Pancreas (tissue), 10 donors: ENCODE results near the gene MRPL36. TPM values are rescaled to one million over a fixed set of nuclear protein-coding genes. Genes with fewer than 3 reads are reported as not detected.
A peak's percentile ranks its signal among the peaks of the same experiment; 100 is the strongest.

ENCODE experiments used
- ATAC-seq, 4 donors: fragments of 200-7000 bp; cut with Tn5 transposase; one replicate each; pipeline versions ENCODE4 v1.8.0 to v1.9.1; 2020; ENCODE audit warnings: mild to moderate bottlenecking in 4 of 4, moderate library complexity in 4 of 4
- DNase-seq, 6 donors: peaks; one replicate each; pipeline ENCODE4 v3.0.0-alpha.2; 2020
- FAIRE-seq: peaks from 2 replicates; lab custom pipeline; 2012; peaks lifted over from hg19 to GRCh38; lab: Jason Lieb, UNC
- H3K27ac ChIP-seq, 4 donors: fragments of 200-600 bp; sonication (generic); 1 replicate in 3 of 4; 2 replicates in 1 of 4; pipeline versions ENCODE4 v1.5.0 to v1.8.0; 2020
- H3K27me3 ChIP-seq, 4 donors: fragments of 200-600 bp; one replicate each; pipeline ENCODE4 v1.8.0; 2021
- H3K36me3 ChIP-seq, 3 donors: fragments of 200-600 bp; sonication (generic) in 1 of 3; one replicate each; pipeline versions ENCODE4 v1.5.0 to v1.8.0; 2020 to 2021
- H3K4me1 ChIP-seq, 3 donors: fragments of 200-600 bp; one replicate each; pipeline ENCODE4 v1.8.0; 2021
- H3K4me3 ChIP-seq, 4 donors: fragments of 200-600 bp; sonication (generic) in 2 of 4; one replicate each; pipeline versions ENCODE4 v1.5.0 to v1.8.0; 2020 to 2021
- H3K9me3 ChIP-seq, 4 donors: fragments of 200-600 bp; one replicate each; pipeline ENCODE4 v1.8.0; 2021
- CTCF ChIP-seq, 4 donors: fragments of 200-600 bp; sonication (generic) in 3 of 4; IDR thresholded peaks; one replicate each; pipeline versions ENCODE4 v1.5.0 to v1.8.0; 2021; ENCODE audit warnings: antibody characterized with exemption in 4 of 4
- WGBS, 2 donors: extraction: QIAGEN DNeasy Blood & Tissue Kit; methylation state at CpG; one replicate each; pipeline ENCODE4 v1.1.7; 2013; 5-methylcytosine and 5-hydroxymethylcytosine counted together
- intact Hi-C, 3 donors: fragments of 100-400 bp; cut with DNase I; formaldehyde crosslinking; loops; one replicate each; pipeline versions ENCODE4 v1.11.1 to v1.14.2; 2022
- polyA plus RNA-seq, 2 donors: library from polyadenylated mRNA; stranded (reverse); fragments of 200-250 nt; gene quantifications; one replicate each; pipeline ENCODE4 v1.2.3, GENCODE V29; 2013
- total RNA-seq, 6 donors: library from RNA; stranded (reverse); fragmentation: NEBNext Ultra II Directional in 4 of 6; extraction: Animal tissue kit (Norgen Biotek cat#: 25700) in 4 of 6; gene quantifications; one replicate each; pipeline versions ENCODE4 v1.2.1 to v1.2.4, GENCODE V29; 2021 to 2023
- donor health status: healthy with polysubstance abuse.
- donor health status: DM: no; HTN: no; CAD: no; lungs with moderate emphysema.
- donor health status: DM: no; HTN: no; CAD: no.
- donor health status: control.
- donor health status: control.
- donor health status: Bipolar disorder and iron deficiency.
- donor health status: DM: yes; HTN: yes; CAD: no.
- donor health status: DM: no; HTN: no; CAD: no.
- donor health status: DM: no; HTN: no; CAD: no.
- donor health status: DM: yes; HTN: yes; CAD: no.

The MRPL36 gene
- total and polyA plus RNA-seq, 8 donors, result 13.1 to 48.0 (median 16.1) TPM

DNA sequence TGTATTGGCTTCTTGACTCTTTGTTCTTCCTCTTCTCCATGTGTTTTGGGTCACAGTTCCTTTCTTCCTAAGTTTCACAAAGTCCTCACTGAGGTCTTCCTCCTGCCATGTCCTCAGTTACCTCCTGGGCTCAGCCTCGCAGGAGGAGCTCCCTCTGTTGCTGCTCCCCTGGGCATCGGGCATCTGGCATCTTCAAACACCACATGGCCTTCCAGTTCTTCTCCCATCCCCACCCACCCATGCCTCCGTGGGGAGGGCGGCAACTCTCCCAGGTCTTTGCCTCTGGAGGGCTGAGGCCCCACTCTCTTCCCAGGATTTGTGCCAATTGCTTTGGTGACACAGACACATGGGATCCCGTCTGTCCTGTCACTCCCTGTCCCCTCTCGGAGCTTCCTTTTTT lies 22.8 kb downstream of the MRPL36 start:
- Histone ChIP-seq H3K4me1 (no peaks in the 10 kb centered on the region), H3K4me3 (no peak overlapping the region), H3K27me3 (no peaks in the 10 kb centered on the region), H3K27ac (no peak overlapping the region), H3K36me3 (no peaks in the 10 kb centered on the region), H3K9me3 (no peaks in the 10 kb centered on the region)
- WGBS, 2 donors, result 74 to 85% methylated on average over 6 of the region's 6 CpGs
- FAIRE-seq, result no peak
- no peak for TF ChIP-seq CTCF (IDR thresholded peaks at IDR 0.05)
- ATAC-seq, result no peak
- DNase-seq, result no peak
- intact Hi-C loops, result no loop called here

DNA sequence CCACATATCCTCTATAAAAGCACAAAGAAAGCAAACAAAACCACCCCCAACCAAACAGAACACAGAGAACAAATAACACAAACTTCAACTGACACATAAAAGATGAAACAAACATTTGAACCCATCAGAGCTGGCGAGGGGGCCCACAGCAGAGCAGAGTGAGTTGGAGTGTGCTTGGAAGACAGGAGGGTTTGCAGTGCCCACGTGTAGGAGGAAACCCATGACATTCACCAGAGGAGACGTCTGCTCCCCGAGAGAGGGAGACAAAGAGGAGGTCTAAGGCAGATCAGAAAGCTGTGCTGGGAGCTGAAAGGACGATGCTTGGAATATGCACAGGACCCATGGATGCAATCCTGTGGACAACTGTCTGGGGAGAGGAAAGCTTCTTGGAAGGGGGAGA lies 27.0 kb downstream of the MRPL36 start:
- FAIRE-seq (no peak), ATAC-seq (no peak), DNase-seq (peak in 1 of 6 donors; percentile 5)
- no peak overlapping the region for H3K4me3 ChIP-seq
- H3K9me3 ChIP-seq, result no peaks in the 10 kb centered on the region
- H3K27ac ChIP-seq, result no peak overlapping the region
- H3K27me3 ChIP-seq, result no peaks in the 10 kb centered on the region
- WGBS, 2 donors, result 18 to 29% methylated on average over 5 of the region's 5 CpGs
- no peak for TF ChIP-seq CTCF (IDR thresholded peaks at IDR 0.05)
- intact Hi-C loops, result no loop called here
- H3K36me3 ChIP-seq, result no peaks in the 10 kb centered on the region
- no peaks in the 10 kb centered on the region for H3K4me1 ChIP-seq

DNA sequence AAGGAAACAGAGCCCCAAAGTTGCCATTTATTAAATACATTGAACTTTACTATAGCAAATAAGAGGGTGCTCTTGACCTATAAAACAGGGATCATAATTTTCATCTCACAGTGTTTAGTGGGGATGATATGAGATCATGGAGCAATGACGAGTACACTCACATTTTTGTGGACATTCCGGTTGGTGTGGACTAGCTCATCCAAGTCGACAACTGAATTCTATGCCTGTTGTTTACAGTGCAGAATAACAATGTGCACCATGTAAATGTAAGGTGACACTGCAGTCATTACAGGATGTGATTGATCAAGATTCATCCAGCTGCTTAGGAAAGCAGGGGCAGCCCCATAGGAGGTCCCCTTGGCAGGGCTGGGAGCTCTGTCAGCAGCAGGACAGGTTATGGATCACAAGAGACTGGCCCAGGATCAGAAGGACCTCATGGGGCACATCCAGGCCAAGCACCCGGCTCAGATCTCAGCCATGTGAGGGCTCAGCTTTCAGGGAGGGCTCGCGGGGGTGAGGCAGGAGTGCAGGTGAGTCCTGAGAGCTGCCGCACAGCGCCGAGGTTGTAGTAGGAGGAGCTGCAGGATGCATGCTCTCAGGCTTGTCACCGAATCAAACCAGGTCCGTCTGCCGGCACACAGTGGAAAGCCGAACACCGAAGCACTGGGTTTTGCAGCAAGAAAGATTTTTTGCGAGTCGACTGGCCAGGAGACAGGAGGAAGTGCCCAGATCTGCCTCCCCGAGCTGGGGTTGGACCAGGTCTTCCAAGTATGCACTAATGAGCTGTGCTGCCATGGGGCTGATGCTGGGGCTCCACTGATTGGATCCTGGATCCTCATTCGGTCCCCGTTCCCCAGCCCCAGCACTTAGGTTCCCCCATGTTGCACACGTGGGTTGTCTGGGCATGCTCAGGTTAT lies 28.2 kb downstream of the MRPL36 start:
- no peaks in the 10 kb centered on the region for H3K9me3 ChIP-seq
- intact Hi-C loops, result no loop called here
- no peaks in the 10 kb centered on the region for H3K27me3 ChIP-seq
- H3K36me3 ChIP-seq, result no peaks in the 10 kb centered on the region
- H3K4me3 ChIP-seq, result no peak overlapping the region
- no peaks in the 10 kb centered on the region for H3K4me1 ChIP-seq
- ATAC-seq (no peak), FAIRE-seq (no peak), DNase-seq (peak in 2 of 6 donors; percentile 35 to 46)
- H3K27ac ChIP-seq, result no peak overlapping the region
- 41 to 51% methylated on average over 20 of the region's 20 CpGs for WGBS, 2 donors
- TF ChIP-seq CTCF (IDR thresholded peaks at IDR 0.05), result no peak

DNA sequence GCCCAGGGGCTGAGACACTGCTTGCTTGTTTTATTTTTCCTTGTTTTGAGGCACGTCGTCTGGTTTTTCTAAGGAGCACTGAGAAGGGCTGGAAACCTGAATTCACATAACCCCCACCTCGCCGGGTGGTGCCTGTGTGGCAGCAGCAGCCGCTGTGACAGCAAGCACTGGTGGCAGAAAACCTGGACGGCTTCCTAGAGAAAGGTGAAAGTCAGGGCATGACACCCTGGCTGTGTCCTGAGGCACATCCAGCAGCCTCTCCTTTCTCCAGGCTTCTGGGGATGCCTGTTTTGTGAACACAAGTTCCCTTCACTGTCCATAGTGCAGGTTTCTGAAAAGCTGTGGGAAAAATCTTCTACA lies 29.2 kb downstream of the MRPL36 start:
- intact Hi-C loops, result no loop called here
- WGBS, 2 donors, result 40 to 43% methylated on average over 6 of the region's 6 CpGs
- H3K27me3 ChIP-seq, result no peaks in the 10 kb centered on the region

More for the DNA sequence above, 29.2 kb downstream of the MRPL36 start:
- no peaks in the 10 kb centered on the region for H3K36me3 ChIP-seq
- no peak for FAIRE-seq
- no peak for DNase-seq
- no peak for TF ChIP-seq CTCF (IDR thresholded peaks at IDR 0.05)
- H3K9me3 ChIP-seq, result no peaks in the 10 kb centered on the region
- no peak overlapping the region for H3K4me3 ChIP-seq
- H3K27ac ChIP-seq, result no peak overlapping the region
- ATAC-seq, result no peak
- H3K4me1 ChIP-seq, result no peaks in the 10 kb centered on the region
